ENCODE measurements around the gene AUTS2.

- TF ChIP-seq EZH2 (IDR thresholded peaks at IDR 0.05; ENCODE audit: low read length, missing control alignments) (no peak), CTCF (conservative IDR thresholded peaks at IDR 0.05 in 1 of 2, IDR thresholded peaks at IDR 0.05 in 1 of 2; ENCODE audit: low read depth in 1 of 2, low read length in 2 of 2) (no peak)
These were observed 554.0 kb downstream of the AUTS2 start for GRCh38 chr7:70152313-70152712.
